Natural killer cell (primary cell): ENCODE data around the gene SPOCK1. TPM values are rescaled to one million over a fixed set of nuclear protein-coding genes. Genes with fewer than 3 reads are reported as not detected.

Experiments
- ATAC-seq, 3 donors: fragments of 150-1000 bp in 2 of 3; fragments of 200-7000 bp in 1 of 3; cut with Tn5 transposase; 1 replicate in 1 of 3; 2 replicates in 2 of 3; pipeline ENCODE4 v1.10.0; 2021; ENCODE audit warnings: mild to moderate bottlenecking in 2 of 3, moderate library complexity in 2 of 3
- DNase-seq, 2 donors: peaks; one replicate each; pipeline versions ENCODE4 v3.0.0 to v3.0.0-alpha.2; 2013 to 2021; ENCODE audit warnings: mixed read lengths in 1 of 2
- H3K27ac ChIP-seq: one replicate; pipeline ENCODE4 v1.5.1; 2013; ENCODE audit warnings: mild to moderate bottlenecking, low read length
- H3K27me3 ChIP-seq: one replicate; pipeline ENCODE4 v1.6.1; 2013; ENCODE audit warnings: low read length; ENCODE audit not compliant: control insufficient read depth, insufficient read depth
- H3K36me3 ChIP-seq: one replicate; pipeline ENCODE4 v1.6.1; 2013; ENCODE audit warnings: low read length; ENCODE audit not compliant: control insufficient read depth, insufficient read depth
- H3K4me1 ChIP-seq: one replicate; pipeline ENCODE4 v1.6.1; 2013; ENCODE audit warnings: low read length; ENCODE audit not compliant: control insufficient read depth, insufficient read depth
- H3K4me3 ChIP-seq: one replicate; pipeline ENCODE4 v1.5.1; 2013; ENCODE audit warnings: low read length
- H3K9me3 ChIP-seq: one replicate; pipeline ENCODE4 v1.6.1; 2013; ENCODE audit warnings: low read length; ENCODE audit not compliant: control insufficient read depth, insufficient read depth
- H3K27ac Mint-ChIP-seq, 2 donors: one replicate each; pipeline ENCODE4 v1.8.0; 2022; ENCODE audit warnings: mild to moderate bottlenecking in 2 of 2, mixed read lengths in 2 of 2, moderate library complexity in 1 of 2
- H3K27me3 Mint-ChIP-seq, 2 donors: one replicate each; pipeline ENCODE4 v1.8.0; 2022; ENCODE audit warnings: low read depth in 2 of 2, mixed read lengths in 2 of 2
- H3K36me3 Mint-ChIP-seq: one replicate; pipeline ENCODE4 v1.8.0; 2022; ENCODE audit warnings: mixed read lengths
- H3K4me1 Mint-ChIP-seq, 2 donors: one replicate each; pipeline ENCODE4 v1.8.0; 2022; ENCODE audit warnings: mixed read lengths in 2 of 2
- H3K4me3 Mint-ChIP-seq: one replicate; pipeline ENCODE4 v1.8.0; 2022; ENCODE audit warnings: mild to moderate bottlenecking, moderate library complexity, mixed read lengths
- H3K9me3 Mint-ChIP-seq, 2 donors: one replicate each; pipeline ENCODE4 v1.8.0; 2022; ENCODE audit warnings: mixed read lengths in 2 of 2
- WGBS: methylation state at CpG from one replicate; pipeline ENCODE4 v1.1.7; 2013; ENCODE audit warnings: missing lambda C conversion rate; ENCODE audit not compliant: insufficient coverage; 5-methylcytosine and 5-hydroxymethylcytosine counted together
- intact Hi-C: fragments of 100-400 bp; cut with micrococcal nuclease; formaldehyde crosslinking; loops from one replicate; pipeline ENCODE4 v1.14.2; 2022
- total RNA-seq, 4 donors: library from RNA; stranded (reverse); fragments of 120-200 nt in 1 of 4; gene quantifications; one replicate each; pipeline versions ENCODE4 v1.2.3 to v1.2.4, GENCODE V29; 2013 to 2022
- TF ChIP-seq, protein P1 (sequence below): fragments of 200-600 bp; IDR thresholded peaks from one replicate; pipeline ENCODE4 v1.8.0; 2022; ENCODE audit warnings: antibody characterized with exemption

SPOCK1 gene
- total RNA-seq, 3 donors from 2014 or later (not counting 1 experiment from before 2014, with no cell fraction given), result 0.09 to 1.6 (median 0.61) TPM

DNA sequence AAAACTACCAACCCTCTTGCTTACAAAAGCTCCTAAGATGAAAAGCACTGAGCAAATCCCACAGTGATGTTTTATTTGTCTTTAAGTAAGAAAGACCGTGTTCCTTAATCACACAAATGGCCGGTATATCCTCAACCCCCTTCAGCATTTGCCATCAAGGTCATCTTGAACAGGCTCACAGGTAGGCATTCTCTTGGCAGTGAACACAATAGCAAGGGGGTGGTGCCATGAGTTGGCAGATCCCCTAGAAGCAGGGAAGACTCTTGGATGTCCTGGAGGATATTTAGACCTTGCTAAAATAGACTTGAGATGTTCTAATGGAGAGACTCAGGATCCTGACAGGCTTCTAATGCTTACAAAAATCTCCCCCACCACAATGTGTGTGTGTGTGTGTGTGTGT is 323.0 kb downstream of the SPOCK1 start:
- no peaks in the 10 kb centered on the region for H3K4me1 ChIP-seq
- TF ChIP-seq, protein P1, sequence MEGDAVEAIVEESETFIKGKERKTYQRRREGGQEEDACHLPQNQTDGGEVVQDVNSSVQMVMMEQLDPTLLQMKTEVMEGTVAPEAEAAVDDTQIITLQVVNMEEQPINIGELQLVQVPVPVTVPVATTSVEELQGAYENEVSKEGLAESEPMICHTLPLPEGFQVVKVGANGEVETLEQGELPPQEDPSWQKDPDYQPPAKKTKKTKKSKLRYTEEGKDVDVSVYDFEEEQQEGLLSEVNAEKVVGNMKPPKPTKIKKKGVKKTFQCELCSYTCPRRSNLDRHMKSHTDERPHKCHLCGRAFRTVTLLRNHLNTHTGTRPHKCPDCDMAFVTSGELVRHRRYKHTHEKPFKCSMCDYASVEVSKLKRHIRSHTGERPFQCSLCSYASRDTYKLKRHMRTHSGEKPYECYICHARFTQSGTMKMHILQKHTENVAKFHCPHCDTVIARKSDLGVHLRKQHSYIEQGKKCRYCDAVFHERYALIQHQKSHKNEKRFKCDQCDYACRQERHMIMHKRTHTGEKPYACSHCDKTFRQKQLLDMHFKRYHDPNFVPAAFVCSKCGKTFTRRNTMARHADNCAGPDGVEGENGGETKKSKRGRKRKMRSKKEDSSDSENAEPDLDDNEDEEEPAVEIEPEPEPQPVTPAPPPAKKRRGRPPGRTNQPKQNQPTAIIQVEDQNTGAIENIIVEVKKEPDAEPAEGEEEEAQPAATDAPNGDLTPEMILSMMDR, result no peak
- DNase-seq, result no peak
- H3K27ac Mint-ChIP-seq, result no peak overlapping the region
- no peaks in the 10 kb centered on the region for H3K36me3 ChIP-seq
- WGBS, result 92% methylated on average over 2 of the region's 2 CpGs
- H3K36me3 Mint-ChIP-seq, result no peaks in the 10 kb centered on the region
- H3K4me3 ChIP-seq, result no peak overlapping the region
- H3K4me3 Mint-ChIP-seq, result no peak overlapping the region
- no peaks in the 10 kb centered on the region for H3K9me3 ChIP-seq
- H3K9me3 Mint-ChIP-seq, result no peaks in the 10 kb centered on the region
- intact Hi-C loops, result no loop called here
- H3K27ac ChIP-seq, result no peak overlapping the region
- H3K27me3 ChIP-seq, result no peaks in the 10 kb centered on the region
- H3K27me3 Mint-ChIP-seq, result peaks cover 0 to 3% of the 10 kb centered on the region in 2 donors
- no peaks in the 10 kb centered on the region for H3K4me1 Mint-ChIP-seq
- ATAC-seq, result no peak

DNA sequence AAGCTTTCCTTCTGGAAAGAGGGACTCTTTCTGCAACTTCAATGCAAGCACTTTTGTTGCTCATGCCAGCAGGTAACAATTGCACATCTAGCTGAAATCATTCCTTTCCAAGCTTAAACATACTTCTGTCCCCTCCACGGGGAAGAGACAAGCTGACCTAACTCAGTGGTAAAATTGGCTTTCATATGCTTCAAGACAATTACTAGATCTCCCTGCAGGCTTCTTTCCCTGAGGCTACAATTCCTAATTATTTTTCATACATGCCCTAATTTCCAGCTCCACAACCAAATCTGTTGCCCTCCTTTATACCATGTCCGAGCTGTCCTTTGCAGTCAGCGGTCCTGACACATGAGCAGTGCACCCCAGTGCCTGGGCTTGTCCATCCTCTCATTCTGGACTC is 324.9 kb downstream of the SPOCK1 start:
- Mint-ChIP-seq H3K9me3 (no peaks in the 10 kb centered on the region), H3K27me3 (peaks cover 0 to 3% of the 10 kb centered on the region in 2 donors), H3K36me3 (no peaks in the 10 kb centered on the region), H3K27ac (no peak overlapping the region), H3K4me1 (no peaks in the 10 kb centered on the region), H3K4me3 (no peak overlapping the region)
- WGBS, result 74% methylated on average over 3 of the region's 3 CpGs
- no peaks in the 10 kb centered on the region for H3K27me3 ChIP-seq
- ATAC-seq, result no peak
- TF ChIP-seq, protein P1, result no peak
- H3K4me3 ChIP-seq, result no peak overlapping the region
- H3K27ac ChIP-seq, result no peak overlapping the region
- intact Hi-C loops, result no loop called here
- no peaks in the 10 kb centered on the region for H3K9me3 ChIP-seq
- no peak for DNase-seq
- H3K4me1 ChIP-seq, result no peaks in the 10 kb centered on the region
- no peaks in the 10 kb centered on the region for H3K36me3 ChIP-seq

DNA sequence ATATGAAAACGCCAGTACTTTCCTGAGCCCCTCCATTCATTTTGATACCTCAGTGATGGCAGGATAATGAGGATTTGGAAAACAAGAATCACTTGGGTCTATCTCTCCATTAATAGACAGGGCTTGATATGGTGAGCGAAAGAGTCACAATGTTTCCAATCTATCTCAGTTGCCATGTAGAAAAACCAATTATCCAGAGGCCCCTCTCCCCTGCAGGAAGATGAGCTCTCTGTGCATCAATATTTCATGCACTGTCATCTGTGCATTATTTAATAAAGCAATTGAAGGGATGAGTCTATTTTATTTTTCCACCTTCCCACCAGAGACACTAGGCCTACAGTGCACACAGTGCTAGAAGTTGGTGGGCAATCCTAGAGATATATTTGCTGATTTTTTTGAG is 326.9 kb downstream of the SPOCK1 start:
- H3K4me3 ChIP-seq, result no peak overlapping the region
- no peak overlapping the region for H3K27ac ChIP-seq
- ATAC-seq (no peak), DNase-seq (no peak)
- no peaks in the 10 kb centered on the region for H3K4me1 ChIP-seq
- Mint-ChIP-seq H3K27me3 (peaks cover 0 to 4% of the 10 kb centered on the region in 2 donors), H3K27ac (no peak overlapping the region), H3K36me3 (no peaks in the 10 kb centered on the region), H3K4me3 (no peak overlapping the region), H3K9me3 (peaks cover 3 to 4% of the 10 kb centered on the region in 2 donors), H3K4me1 (no peaks in the 10 kb centered on the region)
- no peaks in the 10 kb centered on the region for H3K27me3 ChIP-seq
- no peaks in the 10 kb centered on the region for H3K36me3 ChIP-seq
- no peaks in the 10 kb centered on the region for H3K9me3 ChIP-seq
- intact Hi-C loops, result no loop called here
- WGBS, result 73% methylated on average over 2 of the region's 2 CpGs
- TF ChIP-seq, protein P1, result no peak

DNA sequence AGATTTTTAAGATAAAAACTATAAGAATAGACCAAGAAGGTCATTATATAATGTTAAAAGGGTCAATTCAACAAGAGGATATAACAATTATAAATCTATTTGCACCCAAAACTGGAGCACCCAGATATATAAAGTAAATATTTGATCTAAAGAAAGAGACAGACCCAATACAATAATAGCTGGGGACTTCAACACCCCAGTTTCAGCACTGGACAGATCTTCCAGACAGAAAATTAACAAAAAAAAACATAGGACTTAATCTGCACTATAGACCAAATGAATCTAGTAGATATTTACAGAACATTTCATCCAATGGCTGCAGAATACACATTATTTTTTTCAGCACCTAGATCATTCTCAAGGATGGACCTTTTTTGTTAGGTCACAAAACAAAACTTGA is 331.9 kb downstream of the SPOCK1 start:
- Mint-ChIP-seq H3K4me3 (no peak overlapping the region), H3K36me3 (no peaks in the 10 kb centered on the region), H3K4me1 (no peaks in the 10 kb centered on the region), H3K27ac (no peak overlapping the region), H3K9me3 (peaks cover 4 to 6% of the 10 kb centered on the region in 2 donors), H3K27me3 (peaks cover 0 to 2% of the 10 kb centered on the region in 2 donors)
- intact Hi-C loops, result no loop called here
- DNase-seq (no peak), ATAC-seq (no peak)
- H3K36me3 ChIP-seq, result no peaks in the 10 kb centered on the region
- H3K27me3 ChIP-seq, result no peaks in the 10 kb centered on the region
- H3K9me3 ChIP-seq, result no peaks in the 10 kb centered on the region
- no peak overlapping the region for H3K4me3 ChIP-seq
- no peak overlapping the region for H3K27ac ChIP-seq
- TF ChIP-seq, protein P1, result no peak
- no peaks in the 10 kb centered on the region for H3K4me1 ChIP-seq
